ENCODE data around the gene ARG1. TPM values are rescaled to one million over a fixed set of nuclear protein-coding genes. Genes with fewer than 3 reads are reported as not detected.

Gene ARG1
- total RNA-seq, 4 donors from 2014 or later, result 1.9 to 2.3 TPM; not detected in 2

- in situ Hi-C loops (cut with MboI; ENCODE audit: low sequenced_read_pairs in 4 of 4) (no loop called here), intact Hi-C loops (cut with DNase I; ENCODE audit: low total_unique reads) (no loop called here)
- ATAC-seq (no peak), DNase-seq (no peak)
- no peak for TF ChIP-seq POLR2A (IDR thresholded peaks at IDR 0.05)
- no peak for TF ChIP-seq CTCF (IDR thresholded peaks at IDR 0.05 in 4 of 5, conservative IDR thresholded peaks at IDR 0.05 in 1 of 5)
- no peak overlapping the region for H3K27ac ChIP-seq
- no peak overlapping the region for H3K4me3 ChIP-seq
- peaks cover 2 to 65% of the 10 kb centered on the region in 2 donors for H3K36me3 ChIP-seq
- H3K4me1 ChIP-seq, result no peaks in the 10 kb centered on the region
- H3K27me3 ChIP-seq, result no peaks in the 10 kb centered on the region
- H3K9me3 ChIP-seq, result no peaks in the 10 kb centered on the region
Observed at GRCh38 chr6:131587909-131588308, 14.9 kb downstream of the ARG1 start.

GRCh38 chr6:131588643-131589042 lies 15.6 kb downstream of the ARG1 start:
- intact Hi-C loops (cut with DNase I; ENCODE audit: low total_unique reads), result no loop called here
- DNase-seq, result no peak
- Histone ChIP-seq H3K9me3 (no peaks in the 10 kb centered on the region), H3K27ac (no peak overlapping the region), H3K36me3 (peaks cover 2 to 70% of the 10 kb centered on the region in 2 donors), H3K27me3 (no peaks in the 10 kb centered on the region), H3K4me3 (no peak overlapping the region), H3K4me1 (no peaks in the 10 kb centered on the region)
- in situ Hi-C loops (cut with MboI; ENCODE audit: low sequenced_read_pairs in 4 of 4), result no loop called here
- ATAC-seq, result no peak
- TF ChIP-seq CTCF (IDR thresholded peaks at IDR 0.05 in 4 of 5, conservative IDR thresholded peaks at IDR 0.05 in 1 of 5), result no peak
- TF ChIP-seq POLR2A (IDR thresholded peaks at IDR 0.05), result no peak

GRCh38 chr6:131592935-131593334 lies 19.9 kb downstream of the ARG1 start:
- Histone ChIP-seq H3K27me3 (no peaks in the 10 kb centered on the region), H3K4me3 (no peak overlapping the region), H3K27ac (no peak overlapping the region), H3K36me3 (peaks cover 2 to 92% of the 10 kb centered on the region in 2 donors), H3K4me1 (no peaks in the 10 kb centered on the region), H3K9me3 (no peaks in the 10 kb centered on the region)
- DNase-seq (no peak), ATAC-seq (no peak)
- TF ChIP-seq POLR2A (IDR thresholded peaks at IDR 0.05) (no peak), CTCF (IDR thresholded peaks at IDR 0.05 in 4 of 5, conservative IDR thresholded peaks at IDR 0.05 in 1 of 5) (no peak)
- in situ Hi-C loops (cut with MboI; ENCODE audit: low sequenced_read_pairs in 4 of 4) (no loop called here), intact Hi-C loops (cut with DNase I; ENCODE audit: low total_unique reads) (no loop called here)

GRCh38 chr6:131594074-131594473 lies 21.0 kb downstream of the ARG1 start:
- in situ Hi-C loops (cut with MboI; ENCODE audit: low sequenced_read_pairs in 4 of 4) (no loop called here), intact Hi-C loops (cut with DNase I; ENCODE audit: low total_unique reads) (no loop called here)
- Histone ChIP-seq H3K4me3 (no peak overlapping the region), H3K36me3 (peaks cover 2 to 92% of the 10 kb centered on the region in 2 donors), H3K27ac (no peak overlapping the region), H3K27me3 (no peaks in the 10 kb centered on the region), H3K9me3 (no peaks in the 10 kb centered on the region), H3K4me1 (no peaks in the 10 kb centered on the region)
- DNase-seq (no peak), ATAC-seq (no peak)
- TF ChIP-seq CTCF (IDR thresholded peaks at IDR 0.05 in 4 of 5, conservative IDR thresholded peaks at IDR 0.05 in 1 of 5), result no peak
- no peak for TF ChIP-seq POLR2A (IDR thresholded peaks at IDR 0.05)

GRCh38 chr6:131597446-131597845 lies 24.4 kb downstream of the ARG1 start:
- intact Hi-C loops (cut with DNase I; ENCODE audit: low total_unique reads), result no loop called here
- peaks cover 4 to 96% of the 10 kb centered on the region in 2 donors for H3K36me3 ChIP-seq
- no peaks in the 10 kb centered on the region for H3K9me3 ChIP-seq

More at GRCh38 chr6:131597446-131597845, 24.4 kb downstream of the ARG1 start:
- H3K4me3 ChIP-seq, result no peak overlapping the region
- in situ Hi-C loops (cut with MboI; ENCODE audit: low sequenced_read_pairs in 4 of 4), result no loop called here
- no peak overlapping the region for H3K27ac ChIP-seq
- DNase-seq (no peak), ATAC-seq (no peak)
- TF ChIP-seq POLR2A (IDR thresholded peaks at IDR 0.05) (no peak), CTCF (IDR thresholded peaks at IDR 0.05 in 4 of 5, conservative IDR thresholded peaks at IDR 0.05 in 1 of 5) (no peak)
- no peaks in the 10 kb centered on the region for H3K27me3 ChIP-seq
- H3K4me1 ChIP-seq, result no peaks in the 10 kb centered on the region
